Panc1 (cell line): ENCODE results near the gene ABCB8. TPM values are rescaled to one million over a fixed set of nuclear protein-coding genes. Genes with fewer than 3 reads are reported as not detected.

ENCODE experiments used
- ATAC-seq: fragments of 200-7000 bp; cut with Tn5 transposase; 2 replicates; pipeline ENCODE4 v1.9.1; 2020; ENCODE audit warnings: mild to moderate bottlenecking, moderate library complexity
- BruUV-seq: library from RNA; stranded (reverse); fragments of 400-500 nt; replicated peaks from 2 replicates; lab custom pipeline; 2021; lab: Mats Ljungman, UMichigan
- CTCF ChIA-PET: fragments of 300-600 bp; sonication (Branson Sonifier 250); formaldehyde crosslinking; loops from one replicate; lab custom pipeline; 2022; ENCODE audit warnings: antibody characterized with exemption; lab: Charles Lee
- POLR2A ChIA-PET: fragments of 300-600 bp; sonication (Branson Sonifier 250); formaldehyde crosslinking; loops from one replicate; lab custom pipeline; 2022; ENCODE audit warnings: antibody characterized with exemption; lab: Charles Lee
- DNase-seq: peaks from one replicate; pipeline ENCODE4 v3.0.0-alpha.2; 2010; ENCODE audit warnings: low read depth, low spot score
- H3K27ac ChIP-seq: 2 replicates; pipeline ENCODE4 v1.5.1; 2011; ENCODE audit warnings: mild to moderate bottlenecking, low read length, inconsistent platforms
- H3K27me3 ChIP-seq: fragments of 200-500 bp; sonication (Bioruptor generic); 2 replicates; pipeline ENCODE4 v1.6.0; 2014; ENCODE audit warnings: low read length, inconsistent platforms; ENCODE audit not compliant: control insufficient read depth, insufficient read depth
- H3K36me3 ChIP-seq: fragments of 200-500 bp; sonication (Bioruptor generic); 2 replicates; pipeline ENCODE4 v1.5.1; 2014; ENCODE audit warnings: inconsistent platforms, mild to moderate bottlenecking, low read length, moderate library complexity; ENCODE audit not compliant: control insufficient read depth, insufficient read depth
- H3K4me1 ChIP-seq: 2 replicates; pipeline ENCODE4 v1.5.1; 2011; ENCODE audit warnings: inconsistent platforms, mild to moderate bottlenecking, low read length, moderate library complexity; ENCODE audit not compliant: control insufficient read depth, insufficient read depth
- H3K4me3 ChIP-seq, 2 experiments: 2 replicates each; pipeline ENCODE4 v1.5.1; 2011 to 2012; ENCODE audit warnings: low read depth in 2 of 2, low read length in 2 of 2, mild to moderate bottlenecking in 2 of 2, inconsistent platforms in 1 of 2, moderate library complexity in 1 of 2
- H3K9me3 ChIP-seq: fragments of 200-500 bp; sonication (Bioruptor generic); 2 replicates; pipeline ENCODE4 v1.5.1; 2014; ENCODE audit warnings: low read depth, mild to moderate bottlenecking, inconsistent platforms, low read length, moderate library complexity; ENCODE audit not compliant: control insufficient read depth, insufficient read depth
- CTCF ChIP-seq: fragments of 450-650 bp; IDR thresholded peaks from 2 replicates; pipeline ENCODE4 v1.5.1; 2017; ENCODE audit warnings: mild to moderate bottlenecking
- POLR2AphosphoS5 ChIP-seq: IDR thresholded peaks from 2 replicates; pipeline ENCODE4 v1.6.1; 2012; ENCODE audit warnings: mild to moderate bottlenecking, low read depth, low read length, moderate library complexity
- SIN3A ChIP-seq: IDR thresholded peaks from 2 replicates; pipeline ENCODE4 v1.6.1; 2012; ENCODE audit warnings: low read depth, mild to moderate bottlenecking, low read length, moderate library complexity, borderline replicate concordance; ENCODE audit not compliant: insufficient read depth
- TCF7L2 ChIP-seq: IDR thresholded peaks from 2 replicates; pipeline ENCODE4 v1.6.1; 2011; ENCODE audit warnings: mild to moderate bottlenecking, low read depth, low read length, inconsistent platforms
- in situ Hi-C: cut with HindIII; loops from 2 replicates; pipeline ENCODE4 v1.10.0; 2016; ENCODE audit warnings: low sequenced_read_pairs, low pct_unique_long_range_greater_than_20kb
- intact Hi-C: fragments of 100-400 bp; cut with micrococcal nuclease; formaldehyde crosslinking; loops from one replicate; pipeline ENCODE4 v1.10.0; 2022; ENCODE audit not compliant: unreplicated experiment
- total RNA-seq: library from RNA; stranded (reverse); gene quantifications from one replicate; pipeline ENCODE4 v1.2.1, GENCODE V29; 2021; ENCODE audit not compliant: unreplicated experiment
- TF ChIP-seq, protein P1 (sequence below), 2 experiments: IDR thresholded peaks; 2 replicates each; pipeline ENCODE4 v1.6.1; 2011 to 2012; ENCODE audit warnings: low read depth in 2 of 2, control low read depth in 1 of 2, low read length in 1 of 2, mild to moderate bottlenecking in 1 of 2, moderate library complexity in 1 of 2; ENCODE audit not compliant: insufficient read depth in 1 of 2

ABCB8 gene
- total RNA-seq, 1 experiment from 2014 or later, result 49.8 TPM

- intact Hi-C loops, result no loop called here
- Histone ChIP-seq H3K27me3 (no peaks in the 10 kb centered on the region), H3K4me1 (peaks cover 24% of the 10 kb centered on the region), H3K36me3 (peaks cover 20% of the 10 kb centered on the region), H3K27ac (no peak overlapping the region), H3K9me3 (no peaks in the 10 kb centered on the region), H3K4me3 (no peak overlapping the region)
- ATAC-seq, result no peak
- DNase-seq, result no peak
- ChIA-PET POLR2A (no interaction called here), CTCF (no interaction called here)
- TSS peak; percentile 38 for BruUV-seq
- no peak for TF ChIP-seq CTCF
- TF ChIP-seq POLR2AphosphoS5, result no peak
- TF ChIP-seq SIN3A, result no peak
- TF ChIP-seq, protein P1, sequence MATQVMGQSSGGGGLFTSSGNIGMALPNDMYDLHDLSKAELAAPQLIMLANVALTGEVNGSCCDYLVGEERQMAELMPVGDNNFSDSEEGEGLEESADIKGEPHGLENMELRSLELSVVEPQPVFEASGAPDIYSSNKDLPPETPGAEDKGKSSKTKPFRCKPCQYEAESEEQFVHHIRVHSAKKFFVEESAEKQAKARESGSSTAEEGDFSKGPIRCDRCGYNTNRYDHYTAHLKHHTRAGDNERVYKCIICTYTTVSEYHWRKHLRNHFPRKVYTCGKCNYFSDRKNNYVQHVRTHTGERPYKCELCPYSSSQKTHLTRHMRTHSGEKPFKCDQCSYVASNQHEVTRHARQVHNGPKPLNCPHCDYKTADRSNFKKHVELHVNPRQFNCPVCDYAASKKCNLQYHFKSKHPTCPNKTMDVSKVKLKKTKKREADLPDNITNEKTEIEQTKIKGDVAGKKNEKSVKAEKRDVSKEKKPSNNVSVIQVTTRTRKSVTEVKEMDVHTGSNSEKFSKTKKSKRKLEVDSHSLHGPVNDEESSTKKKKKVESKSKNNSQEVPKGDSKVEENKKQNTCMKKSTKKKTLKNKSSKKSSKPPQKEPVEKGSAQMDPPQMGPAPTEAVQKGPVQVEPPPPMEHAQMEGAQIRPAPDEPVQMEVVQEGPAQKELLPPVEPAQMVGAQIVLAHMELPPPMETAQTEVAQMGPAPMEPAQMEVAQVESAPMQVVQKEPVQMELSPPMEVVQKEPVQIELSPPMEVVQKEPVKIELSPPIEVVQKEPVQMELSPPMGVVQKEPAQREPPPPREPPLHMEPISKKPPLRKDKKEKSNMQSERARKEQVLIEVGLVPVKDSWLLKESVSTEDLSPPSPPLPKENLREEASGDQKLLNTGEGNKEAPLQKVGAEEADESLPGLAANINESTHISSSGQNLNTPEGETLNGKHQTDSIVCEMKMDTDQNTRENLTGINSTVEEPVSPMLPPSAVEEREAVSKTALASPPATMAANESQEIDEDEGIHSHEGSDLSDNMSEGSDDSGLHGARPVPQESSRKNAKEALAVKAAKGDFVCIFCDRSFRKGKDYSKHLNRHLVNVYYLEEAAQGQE (IDR thresholded peaks at IDR 0.05; ENCODE audit: insufficient read depth in 1 of 2, low read depth in 2 of 2, low read length in 1 of 2), result no peak
- TF ChIP-seq TCF7L2, result no peak
- in situ Hi-C loops, result no loop called here
These were observed 36.2 kb downstream of the ABCB8 start for GRCh38 chr7:151064454-151064853.

- intact Hi-C loops (no loop called here), in situ Hi-C loops (no loop called here)
- POLR2A ChIA-PET, result no interaction called here
- CTCF ChIA-PET, result no interaction called here
- no peak for TF ChIP-seq POLR2AphosphoS5
- no peak for TF ChIP-seq TCF7L2
- no peak for TF ChIP-seq SIN3A
- TF ChIP-seq, protein P1 (IDR thresholded peaks at IDR 0.05; ENCODE audit: insufficient read depth in 1 of 2, low read depth in 2 of 2, low read length in 1 of 2), result no peak
- no peak for TF ChIP-seq CTCF
- no peak for DNase-seq
- no peak for ATAC-seq
- peaks cover 24% of the 10 kb centered on the region for H3K4me1 ChIP-seq
- H3K9me3 ChIP-seq, result no peaks in the 10 kb centered on the region
- peaks cover 20% of the 10 kb centered on the region for H3K36me3 ChIP-seq
- no TSS peak for BruUV-seq
- no peaks in the 10 kb centered on the region for H3K27me3 ChIP-seq
- H3K4me3 ChIP-seq, result no peak overlapping the region
- no peak overlapping the region for H3K27ac ChIP-seq
These were observed 36.7 kb downstream of the ABCB8 start for GRCh38 chr7:151064993-151065392.
